GM19023 (cell line): ENCODE results near the gene CALN1.
"Not testable (repeated sequence)": the region's sequence is repeated elsewhere in the genome, so short reads cannot be mapped to it uniquely, and the experiment has no call there.

ENCODE experiments used
- ATAC-seq: cut with Tn5 transposase; IDR thresholded peaks from one replicate; pipeline ENCODE4 v1.9.1; 2021; ENCODE audit warnings: mild to moderate bottlenecking, moderate library complexity; ENCODE audit not compliant: unreplicated experiment

CALN1 gene

GRCh38 chr7:72268796-72269195 is 143.3 kb downstream of the CALN1 start:
- ATAC-seq: no peak

GRCh38 chr7:72268090-72268489 is 144.0 kb downstream of the CALN1 start:
- no peak for ATAC-seq

- ATAC-seq: no peak
Measured at GRCh38 chr7:72267291-72267800, 144.8 kb downstream of the CALN1 start.

GRCh38 chr7:72266771-72267170 is 145.4 kb downstream of the CALN1 start:
- ATAC-seq: no peak

GRCh38 chr7:72265071-72265904 is 146.8 kb downstream of the CALN1 start:
- no peak for ATAC-seq

GRCh38 chr7:72260406-72260805 is 151.7 kb downstream of the CALN1 start:
- no peak for ATAC-seq

GRCh38 chr7:72258074-72258473 is 154.1 kb downstream of the CALN1 start:
- no peak for ATAC-seq

- ATAC-seq: no peak
Measured at GRCh38 chr7:72254455-72254854, 157.7 kb downstream of the CALN1 start.

- ATAC-seq: no peak
Measured at GRCh38 chr7:72249106-72249505, 163.0 kb downstream of the CALN1 start.

GRCh38 chr7:72244826-72245398 is 167.2 kb downstream of the CALN1 start:
- ATAC-seq: no peak

- no peak for ATAC-seq
Measured at GRCh38 chr7:72243329-72243728, 168.8 kb downstream of the CALN1 start.

GRCh38 chr7:72235351-72235750 is 176.8 kb downstream of the CALN1 start:
- ATAC-seq: no peak

- ATAC-seq: no peak
Measured at GRCh38 chr7:72234086-72234485, 178.1 kb downstream of the CALN1 start.

- no peak for ATAC-seq
Measured at GRCh38 chr7:72230281-72230680, 181.9 kb downstream of the CALN1 start.

GRCh38 chr7:72223351-72223750 is 188.8 kb downstream of the CALN1 start:
- ATAC-seq: no peak

- no peak for ATAC-seq
Measured at GRCh38 chr7:72222136-72222535, 190.0 kb downstream of the CALN1 start.

- ATAC-seq: no peak
Measured at GRCh38 chr7:72219500-72219899, 192.6 kb downstream of the CALN1 start.

GRCh38 chr7:72217151-72217550 is 195.0 kb downstream of the CALN1 start:
- ATAC-seq: no peak

- ATAC-seq: no peak
Measured at GRCh38 chr7:72213769-72214168, 198.4 kb downstream of the CALN1 start.

GRCh38 chr7:72213081-72213480 is 199.1 kb downstream of the CALN1 start:
- ATAC-seq: no peak

- ATAC-seq: no peak
Measured at GRCh38 chr7:72211175-72211574, 201.0 kb downstream of the CALN1 start.

GRCh38 chr7:72209006-72209405 is 203.1 kb downstream of the CALN1 start:
- ATAC-seq: not testable (repeated sequence)
